ENCODE data around the gene SH3GL1. TPM values are rescaled to one million over a fixed set of nuclear protein-coding genes. Genes with fewer than 3 reads are reported as not detected.
A peak's percentile ranks its signal among the peaks of the same experiment; 100 is the strongest.

SH3GL1 gene
- total and polyA plus RNA-seq, 2 experiments from 2014 or later = 92.8 to 97.9 TPM

- Histone ChIP-seq H3K36me3 (no peaks in the 10 kb centered on the region), H3K4me3 (peak overlapping the region; percentile 30), H3K4me1 (ENCODE audit: low read depth) (peaks cover 6% of the 10 kb centered on the region), H3K27ac (peak overlapping the region; percentile 63), H3K9me3 (ENCODE audit: low read depth) (no peaks in the 10 kb centered on the region), H3K27me3 (no peaks in the 10 kb centered on the region)
- DNase-seq (ENCODE audit: low read depth in 1 of 2, low spot score in 1 of 2) = no peak
- no peak for TF ChIP-seq CTCF (IDR thresholded peaks at IDR 0.05; ENCODE audit: low read depth, low read length)
Measured at GRCh38 chr19:4401769-4402170, 1.4 kb upstream of the SH3GL1 start.

GRCh38 chr19:4399812-4400134, 574 bp downstream of the SH3GL1 start:
- H3K36me3 ChIP-seq = no peaks in the 10 kb centered on the region
- peak overlapping the region; percentile 95 for H3K27ac ChIP-seq
- no peak for TF ChIP-seq CTCF (IDR thresholded peaks at IDR 0.05; ENCODE audit: low read depth, low read length)
- peak; percentile 51 to 54 for DNase-seq (ENCODE audit: low read depth in 1 of 2, low spot score in 1 of 2)
- H3K4me3 ChIP-seq = peak overlapping the region; percentile 100
- H3K9me3 ChIP-seq (ENCODE audit: low read depth) = no peaks in the 10 kb centered on the region
- H3K4me1 ChIP-seq (ENCODE audit: low read depth) = peaks cover 6% of the 10 kb centered on the region
- H3K27me3 ChIP-seq = no peaks in the 10 kb centered on the region

GRCh38 chr19:4396949-4397783, 3.2 kb downstream of the SH3GL1 start:
- H3K4me3 ChIP-seq = no peak overlapping the region
- TF ChIP-seq CTCF (IDR thresholded peaks at IDR 0.05; ENCODE audit: low read depth, low read length) = no peak
- H3K27me3 ChIP-seq = no peaks in the 10 kb centered on the region
- no peaks in the 10 kb centered on the region for H3K9me3 ChIP-seq (ENCODE audit: low read depth)
- peak overlapping the region; percentile 61 for H3K27ac ChIP-seq
- H3K4me1 ChIP-seq (ENCODE audit: low read depth) = peaks cover 21% of the 10 kb centered on the region
- H3K36me3 ChIP-seq = no peaks in the 10 kb centered on the region
- DNase-seq (ENCODE audit: low read depth in 1 of 2, low spot score in 1 of 2) = no peak

- peak; percentile 65 to 71 for DNase-seq (ENCODE audit: low read depth in 1 of 2, low spot score in 1 of 2)
- H3K4me1 ChIP-seq (ENCODE audit: low read depth) = peaks cover 46% of the 10 kb centered on the region
- no peaks in the 10 kb centered on the region for H3K36me3 ChIP-seq
- no peak overlapping the region for H3K4me3 ChIP-seq
- TF ChIP-seq CTCF (IDR thresholded peaks at IDR 0.05; ENCODE audit: low read depth, low read length) = no peak
- no peaks in the 10 kb centered on the region for H3K9me3 ChIP-seq (ENCODE audit: low read depth)
- H3K27ac ChIP-seq = peak overlapping the region; percentile 96
- no peaks in the 10 kb centered on the region for H3K27me3 ChIP-seq
Measured at GRCh38 chr19:4393947-4394590, 6.3 kb downstream of the SH3GL1 start.

- peak overlapping the region; percentile 96 for H3K27ac ChIP-seq
- peak in 1 of 2 donors; percentile 72 for DNase-seq (ENCODE audit: low read depth in 1 of 2, low spot score in 1 of 2)
Measured at GRCh38 chr19:4391701-4392483, 8.5 kb downstream of the SH3GL1 start.

More at GRCh38 chr19:4391701-4392483, 8.5 kb downstream of the SH3GL1 start:
- Histone ChIP-seq H3K4me3 (no peak overlapping the region), H3K27me3 (no peaks in the 10 kb centered on the region), H3K36me3 (peaks cover 2% of the 10 kb centered on the region), H3K4me1 (ENCODE audit: low read depth) (peaks cover 55% of the 10 kb centered on the region), H3K9me3 (ENCODE audit: low read depth) (no peaks in the 10 kb centered on the region)
- no peak for TF ChIP-seq CTCF (IDR thresholded peaks at IDR 0.05; ENCODE audit: low read depth, low read length)

Measured in cardiac muscle cell (in vitro differentiated cells and primary cell).